Measurements from ENCODE around the gene LCP1.
A peak's percentile ranks its signal among the peaks of the same experiment; 100 is the strongest.
"Not testable (repeated sequence)": the region's sequence is repeated elsewhere in the genome, so short reads cannot be mapped to it uniquely, and the experiment has no call there.

LCP1 gene

GRCh38 chr13:46181840-46182490, at the start of gene LCP1:
Gene LCP1, minus strand, starts transcription at chr13:46182177. Its CDS starts 22,515 bp downstream, at chr13:46159662.
- no peak for FAIRE-seq

- FAIRE-seq: no peak
Observed at GRCh38 chr13:46229251-46229650, 47.3 kb upstream of the LCP1 start.

- not testable (repeated sequence) for FAIRE-seq
Observed at GRCh38 chr13:46220234-46220633, 38.3 kb upstream of the LCP1 start.

- FAIRE-seq: not testable (repeated sequence)
Observed at GRCh38 chr13:46214741-46215140, 32.8 kb upstream of the LCP1 start.

GRCh38 chr13:46213242-46213641, 31.3 kb upstream of the LCP1 start:
- no peak for FAIRE-seq

GRCh38 chr13:46211483-46212351, 29.7 kb upstream of the LCP1 start, which contains the start of gene LRRC63:
Gene LRRC63, plus strand, starts transcription at chr13:46211928. Its CDS starts 1,107 bp downstream, at chr13:46213035.
- FAIRE-seq: no peak

GRCh38 chr13:46211116-46211482, 29.1 kb upstream of the LCP1 start:
- FAIRE-seq: no peak

GRCh38 chr13:46210362-46211083, 28.5 kb upstream of the LCP1 start:
- FAIRE-seq: peak; percentile 75

- FAIRE-seq: no peak
Observed at GRCh38 chr13:46207828-46208227, 25.9 kb upstream of the LCP1 start.

GRCh38 chr13:46206143-46206542, 24.2 kb upstream of the LCP1 start:
- no peak for FAIRE-seq

- no peak for FAIRE-seq
Observed at GRCh38 chr13:46202966-46203365, 21.0 kb upstream of the LCP1 start.

- FAIRE-seq: no peak
Observed at GRCh38 chr13:46202188-46202795, 20.3 kb upstream of the LCP1 start.

- no peak for FAIRE-seq
Observed at GRCh38 chr13:46198696-46199193, 16.8 kb upstream of the LCP1 start.

- FAIRE-seq: no peak
Observed at GRCh38 chr13:46197299-46198048, 15.5 kb upstream of the LCP1 start.

GRCh38 chr13:46195016-46195415, 13.0 kb upstream of the LCP1 start:
- FAIRE-seq: no peak

- no peak for FAIRE-seq
Observed at GRCh38 chr13:46192412-46192811, 10.4 kb upstream of the LCP1 start.

GRCh38 chr13:46185634-46186033, 3.7 kb upstream of the LCP1 start:
- FAIRE-seq: no peak

- FAIRE-seq: no peak
Observed at GRCh38 chr13:46184277-46184699, 2.3 kb upstream of the LCP1 start.

- no peak for FAIRE-seq
Observed at GRCh38 chr13:46183018-46183946, 1.3 kb upstream of the LCP1 start.

GRCh38 chr13:46182491-46182877, 507 bp upstream of the LCP1 start:
- no peak for FAIRE-seq

GRCh38 chr13:46181377-46181839, 569 bp downstream of the LCP1 start:
- FAIRE-seq: no peak
